GM18858 (cell line): Measurements from ENCODE around the gene CFTR.
A peak's percentile ranks its signal among the peaks of the same experiment; 100 is the strongest.
"Not testable (repeated sequence)": the region's sequence is repeated elsewhere in the genome, so short reads cannot be mapped to it uniquely, and the experiment has no call there.

Experiments used
- ATAC-seq: cut with Tn5 transposase; IDR thresholded peaks from one replicate; pipeline ENCODE4 v1.9.1; 2021; ENCODE audit not compliant: unreplicated experiment

CFTR gene

DNA sequence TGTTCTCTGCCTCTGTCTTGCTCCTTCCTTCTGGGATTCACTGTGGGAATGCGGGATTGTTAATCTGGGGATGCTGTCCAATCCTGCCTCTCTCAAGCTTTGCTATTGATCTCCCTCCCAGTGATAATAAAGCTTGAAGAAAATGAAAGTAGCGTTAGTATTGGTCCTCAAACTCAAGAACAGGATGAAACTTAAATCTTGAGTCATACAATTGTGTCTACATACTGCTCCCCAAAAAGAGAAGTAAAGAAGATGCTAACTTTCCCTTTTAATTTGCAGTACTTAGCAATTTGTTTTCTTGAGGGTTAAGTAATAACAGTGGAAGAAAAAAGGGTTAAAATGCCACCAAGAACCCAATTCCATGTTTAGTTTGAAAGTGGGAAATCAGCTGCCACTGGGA, 13.6 kb downstream of the CFTR start:
- no peak for ATAC-seq

DNA sequence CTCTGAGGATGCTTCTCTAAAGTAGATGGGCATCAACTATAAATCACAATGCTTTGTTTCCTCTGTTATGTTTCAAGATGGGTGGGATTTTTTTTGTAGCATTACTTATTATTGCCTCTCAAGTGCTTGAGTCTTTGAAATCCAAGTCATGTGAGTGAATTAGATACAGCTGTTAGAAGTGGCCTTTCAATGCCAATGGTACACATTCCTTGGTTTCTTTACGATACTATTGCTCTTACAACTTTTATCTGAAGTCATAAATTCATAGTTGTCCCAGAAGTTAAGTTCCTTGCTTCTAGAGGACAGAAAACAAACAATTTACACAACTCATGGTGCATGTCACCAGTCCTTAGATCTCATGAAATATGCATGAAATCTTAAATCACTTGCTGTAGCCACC, 15.5 kb downstream of the CFTR start:
- ATAC-seq: no peak

DNA sequence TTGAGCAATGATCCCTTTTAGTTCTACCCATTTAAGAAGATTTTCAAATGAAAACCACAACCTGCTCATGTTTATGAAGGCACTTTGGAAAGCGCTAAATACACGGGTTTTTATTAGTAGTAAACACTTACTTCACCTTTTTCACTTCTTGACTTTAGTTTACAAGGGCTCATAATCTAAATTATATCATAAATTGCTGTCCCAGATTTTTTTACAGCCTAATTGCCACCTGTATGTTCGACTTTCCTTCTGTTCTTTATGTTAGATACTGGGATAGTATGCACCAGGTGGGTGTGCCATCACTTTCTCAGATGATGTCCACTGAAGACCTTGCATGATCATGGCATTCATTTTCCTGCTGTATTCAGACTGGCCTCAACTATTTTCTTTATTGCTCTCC, 22.5 kb downstream of the CFTR start:
- ATAC-seq: no peak

DNA sequence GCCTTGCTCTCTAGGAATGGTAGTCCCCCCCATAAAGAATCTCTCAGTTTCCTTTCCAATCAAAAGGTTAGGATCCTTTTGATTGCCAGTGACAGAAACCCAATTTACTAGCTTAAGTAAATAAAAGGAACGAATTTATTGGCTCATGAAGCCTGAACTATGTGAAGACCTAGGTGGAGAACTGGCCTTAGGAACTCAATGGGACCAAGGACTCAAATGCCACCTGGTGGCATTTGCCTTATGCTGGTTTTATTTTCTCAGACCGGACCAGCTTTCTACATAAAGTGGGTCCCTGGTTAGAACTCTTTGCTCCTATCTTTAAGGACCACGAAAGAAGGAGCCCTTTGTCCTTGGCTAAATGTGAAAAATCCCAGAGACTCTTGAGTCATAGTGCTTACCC, 25.4 kb downstream of the CFTR start:
- ATAC-seq: no peak

DNA sequence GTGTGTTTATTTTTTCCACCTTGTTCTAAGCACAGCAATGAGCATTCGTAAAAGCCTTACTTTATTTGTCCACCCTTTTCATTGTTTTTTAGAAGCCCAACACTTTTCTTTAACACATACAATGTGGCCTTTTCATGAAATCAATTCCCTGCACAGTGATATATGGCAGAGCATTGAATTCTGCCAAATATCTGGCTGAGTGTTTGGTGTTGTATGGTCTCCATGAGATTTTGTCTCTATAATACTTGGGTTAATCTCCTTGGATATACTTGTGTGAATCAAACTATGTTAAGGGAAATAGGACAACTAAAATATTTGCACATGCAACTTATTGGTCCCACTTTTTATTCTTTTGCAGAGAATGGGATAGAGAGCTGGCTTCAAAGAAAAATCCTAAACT, 28.9 kb downstream of the CFTR start:
- no peak for ATAC-seq

DNA sequence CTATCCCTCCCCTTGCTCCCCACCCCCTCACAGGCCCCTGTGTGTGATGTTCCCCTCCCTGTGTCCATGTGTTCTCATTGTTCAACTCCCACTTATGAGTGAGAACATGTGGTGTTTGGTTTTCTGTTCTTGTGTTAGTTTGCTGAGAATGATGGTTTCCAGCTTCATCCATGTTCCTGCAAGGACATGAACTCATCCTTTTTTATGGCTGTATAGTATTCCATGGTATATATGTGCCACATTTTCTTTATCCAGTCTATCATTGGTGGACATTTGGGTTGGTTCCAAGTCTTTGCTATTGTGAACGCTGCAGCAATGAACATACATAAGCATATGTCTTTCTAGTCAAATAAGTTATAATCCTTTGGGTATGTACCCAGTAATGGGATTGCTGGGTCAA, 37.4 kb downstream of the CFTR start:
- ATAC-seq: not testable (repeated sequence)

DNA sequence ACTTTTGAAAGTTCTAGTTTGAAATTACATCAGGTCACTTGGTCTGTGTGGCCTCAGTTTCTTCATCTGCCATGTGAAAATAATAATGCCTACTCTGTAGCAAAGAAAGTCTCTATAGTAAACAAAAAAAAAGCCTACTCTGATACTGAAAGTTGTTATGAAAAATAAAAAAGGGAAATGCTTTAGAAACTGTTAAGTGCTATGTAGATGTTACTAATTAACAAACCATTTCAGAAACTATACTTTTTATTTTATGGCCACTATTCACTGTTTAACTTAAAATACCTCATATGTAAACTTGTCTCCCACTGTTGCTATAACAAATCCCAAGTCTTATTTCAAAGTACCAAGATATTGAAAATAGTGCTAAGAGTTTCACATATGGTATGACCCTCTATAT, 50.6 kb downstream of the CFTR start:
- ATAC-seq: no peak

DNA sequence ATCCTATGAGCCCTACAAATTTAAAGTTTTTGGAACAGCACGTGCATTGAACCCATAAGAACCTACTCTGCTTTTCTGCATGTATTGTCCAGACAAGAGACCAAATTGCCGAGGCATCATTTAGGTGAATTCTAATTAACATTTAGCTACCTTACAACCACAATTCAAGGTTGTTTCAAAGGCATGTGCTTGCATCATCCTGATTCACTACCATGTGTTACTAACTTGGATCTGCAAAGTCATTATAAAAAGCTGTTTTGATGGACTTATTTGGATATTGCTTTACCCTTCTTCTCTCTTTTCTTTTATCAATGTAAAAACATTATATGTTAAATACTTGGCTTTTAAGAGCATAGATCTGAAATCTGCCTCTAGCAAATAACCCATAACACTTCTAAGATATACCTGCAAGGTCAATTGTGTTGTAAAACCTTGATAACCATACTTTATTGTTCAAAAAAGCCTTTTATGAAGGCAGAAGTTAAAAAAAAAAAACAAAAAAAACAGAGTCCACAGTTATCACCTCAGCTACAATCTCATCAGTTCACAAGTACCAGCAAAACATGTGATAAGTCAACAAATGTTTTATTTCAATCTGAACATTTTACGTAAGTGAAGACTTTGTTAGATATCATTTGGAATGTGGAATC, 51.9 kb downstream of the CFTR start:
- ATAC-seq: no peak

DNA sequence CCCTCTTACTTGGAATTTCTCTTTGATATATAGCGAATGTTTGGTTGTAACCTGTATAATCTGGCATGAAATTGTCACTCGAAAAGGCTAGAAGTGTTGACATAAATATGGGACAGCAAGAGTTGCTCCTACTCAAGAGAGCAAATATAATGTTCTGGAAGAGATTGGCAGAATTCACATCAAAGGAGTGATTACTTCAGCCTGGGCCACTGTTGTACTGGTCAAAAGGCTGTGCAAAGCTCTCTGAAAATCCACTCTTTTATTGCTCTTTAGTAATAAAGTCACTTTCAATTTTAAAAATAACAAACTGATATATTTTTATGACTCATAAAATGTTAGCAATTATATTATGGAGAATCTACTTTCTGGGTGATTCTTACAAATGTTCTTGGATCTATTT, 58.2 kb downstream of the CFTR start:
- no peak for ATAC-seq

DNA sequence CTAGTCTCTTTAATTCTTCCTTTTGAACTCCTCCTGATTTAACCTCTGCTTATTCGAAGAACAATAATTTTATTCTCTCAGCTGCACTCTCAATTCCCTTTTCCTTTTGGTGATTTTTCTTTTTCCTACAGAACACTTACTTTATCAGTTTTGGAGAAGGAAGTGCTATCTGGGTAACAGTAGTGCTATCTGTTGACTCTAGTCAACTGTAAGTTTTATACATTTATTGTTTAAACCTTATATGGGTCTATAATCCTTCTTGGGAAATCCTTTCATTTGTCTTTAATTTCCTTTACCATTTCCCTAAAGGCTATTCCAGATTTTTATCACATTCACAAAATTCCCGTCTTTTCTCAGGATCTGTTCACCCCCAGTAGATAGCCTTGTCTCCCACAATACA, 64.2 kb downstream of the CFTR start:
- ATAC-seq: no peak

DNA sequence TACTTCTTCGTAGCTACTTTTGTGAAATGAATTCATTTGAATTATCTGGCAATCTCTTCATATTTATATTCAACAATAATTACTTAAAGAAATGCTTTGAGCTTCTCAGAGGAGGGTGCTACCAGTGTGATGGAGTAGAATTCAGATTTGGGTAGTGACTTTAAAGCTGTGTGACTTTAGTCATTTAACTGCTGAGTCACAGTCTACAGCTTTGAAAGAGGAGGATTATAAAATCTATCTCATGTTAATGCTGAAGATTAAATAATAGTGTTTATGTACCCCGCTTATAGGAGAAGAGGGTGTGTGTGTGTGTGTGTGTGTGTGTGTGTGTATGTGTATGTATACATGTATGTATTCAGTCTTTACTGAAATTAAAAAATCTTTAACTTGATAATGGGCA, 68.2 kb downstream of the CFTR start:
- ATAC-seq: no peak

DNA sequence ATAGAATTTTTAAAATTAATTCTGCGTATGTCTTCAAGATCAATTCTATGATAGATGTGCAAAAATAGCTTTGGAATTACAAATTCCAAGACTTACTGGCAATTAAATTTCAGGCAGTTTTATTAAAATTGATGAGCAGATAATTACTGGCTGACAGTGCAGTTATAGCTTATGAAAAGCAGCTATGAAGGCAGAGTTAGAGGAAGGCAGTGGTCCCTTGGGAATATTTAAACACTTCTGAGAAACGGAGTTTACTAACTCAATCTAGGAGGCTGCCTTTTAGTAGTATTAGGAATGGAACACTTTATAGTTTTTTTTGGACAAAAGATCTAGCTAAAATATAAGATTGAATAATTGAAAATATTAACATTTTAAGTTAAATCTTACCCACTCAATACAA, 70.8 kb downstream of the CFTR start:
- no peak for ATAC-seq

DNA sequence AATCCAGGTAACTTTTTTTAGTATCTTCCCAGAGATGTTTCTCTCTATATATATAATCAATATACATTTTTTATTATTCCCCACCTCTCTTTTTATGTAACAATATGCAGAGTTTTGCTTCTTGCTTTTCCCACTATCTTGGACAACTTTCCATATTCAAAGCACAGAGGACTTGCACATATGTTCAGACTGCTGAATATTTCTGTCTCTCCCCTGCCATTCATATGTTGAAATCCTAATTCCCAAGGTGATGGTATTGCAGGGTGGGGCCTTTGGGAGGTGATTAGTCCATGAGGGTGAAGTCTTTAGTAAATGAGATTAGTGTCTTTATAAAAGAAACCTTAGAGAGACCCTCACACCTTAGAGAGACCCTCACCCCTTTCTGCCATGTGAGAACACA, 72.8 kb downstream of the CFTR start:
- no peak for ATAC-seq

DNA sequence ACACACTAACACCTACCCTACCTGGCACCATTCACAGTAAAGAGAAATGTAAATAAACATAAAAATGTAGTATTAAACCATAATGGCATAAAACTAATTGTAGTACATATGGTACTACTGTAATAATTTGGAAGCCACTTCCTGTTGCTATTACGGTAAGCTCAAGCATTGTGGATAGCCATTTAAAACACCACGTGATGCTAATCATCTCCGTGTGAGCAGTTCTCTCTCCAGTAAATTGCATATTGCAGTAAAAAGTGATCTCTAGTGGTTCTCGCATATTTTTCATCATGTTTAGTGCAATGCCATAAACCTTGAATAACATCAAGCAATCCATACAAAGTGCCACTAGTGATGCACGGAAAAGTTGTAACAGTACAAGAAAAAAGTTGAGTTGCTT, 75.4 kb downstream of the CFTR start:
- no peak for ATAC-seq

DNA sequence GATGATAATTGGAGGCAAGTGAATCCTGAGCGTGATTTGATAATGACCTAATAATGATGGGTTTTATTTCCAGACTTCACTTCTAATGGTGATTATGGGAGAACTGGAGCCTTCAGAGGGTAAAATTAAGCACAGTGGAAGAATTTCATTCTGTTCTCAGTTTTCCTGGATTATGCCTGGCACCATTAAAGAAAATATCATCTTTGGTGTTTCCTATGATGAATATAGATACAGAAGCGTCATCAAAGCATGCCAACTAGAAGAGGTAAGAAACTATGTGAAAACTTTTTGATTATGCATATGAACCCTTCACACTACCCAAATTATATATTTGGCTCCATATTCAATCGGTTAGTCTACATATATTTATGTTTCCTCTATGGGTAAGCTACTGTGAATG, 79.6 kb downstream of the CFTR start:
- no peak for ATAC-seq

DNA sequence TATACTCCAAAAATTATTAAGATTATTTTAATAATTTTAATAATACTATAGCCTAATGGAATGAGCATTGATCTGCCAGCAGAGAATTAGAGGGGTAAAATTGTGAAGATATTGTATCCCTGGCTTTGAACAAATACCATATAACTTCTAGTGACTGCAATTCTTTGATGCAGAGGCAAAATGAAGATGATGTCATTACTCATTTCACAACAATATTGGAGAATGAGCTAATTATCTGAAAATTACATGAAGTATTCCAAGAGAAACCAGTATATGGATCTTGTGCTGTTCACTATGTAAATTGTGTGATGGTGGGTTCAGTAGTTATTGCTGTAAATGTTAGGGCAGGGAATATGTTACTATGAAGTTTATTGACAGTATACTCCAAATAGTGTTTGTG, 80.2 kb downstream of the CFTR start:
- ATAC-seq: no peak

DNA sequence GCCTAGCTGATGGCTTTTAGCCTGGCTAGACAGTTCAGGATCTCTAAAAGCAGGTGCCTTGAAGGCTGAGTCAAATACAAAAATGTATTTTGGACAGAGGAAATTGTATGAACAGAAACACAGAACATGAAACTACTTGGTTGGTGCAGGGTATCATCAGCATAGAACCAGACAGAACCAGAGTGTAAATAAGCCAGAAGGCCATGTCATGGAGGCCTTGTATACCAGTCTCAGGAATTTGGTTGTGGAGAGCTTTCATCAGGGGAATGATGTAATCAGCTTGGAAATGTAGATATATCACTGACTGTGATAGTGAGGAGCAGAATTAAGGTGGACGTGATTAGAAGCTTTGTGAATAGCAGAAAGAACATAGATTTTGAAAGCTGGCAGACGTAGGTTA, 82.9 kb downstream of the CFTR start:
- ATAC-seq: no peak

DNA sequence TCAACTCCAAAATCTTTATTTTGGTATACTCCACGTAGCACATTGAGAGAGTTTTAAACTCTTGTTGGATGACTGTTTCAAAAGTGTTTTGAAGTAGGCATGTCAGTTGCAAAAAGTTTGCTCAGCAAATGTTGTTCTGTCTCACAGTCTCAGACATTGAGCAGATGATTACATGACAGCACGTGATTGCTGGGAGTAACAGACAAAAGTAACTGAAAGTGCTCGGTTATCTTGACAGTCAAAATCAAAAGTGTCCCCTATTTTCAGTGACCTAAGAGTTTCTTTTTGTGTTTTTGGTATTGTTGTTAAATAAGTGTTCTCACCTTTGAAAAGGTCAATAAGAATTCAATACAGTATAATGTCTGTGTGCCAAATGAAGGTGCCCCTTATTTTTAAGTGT, 84.3 kb downstream of the CFTR start:
- peak; percentile 41 for ATAC-seq

DNA sequence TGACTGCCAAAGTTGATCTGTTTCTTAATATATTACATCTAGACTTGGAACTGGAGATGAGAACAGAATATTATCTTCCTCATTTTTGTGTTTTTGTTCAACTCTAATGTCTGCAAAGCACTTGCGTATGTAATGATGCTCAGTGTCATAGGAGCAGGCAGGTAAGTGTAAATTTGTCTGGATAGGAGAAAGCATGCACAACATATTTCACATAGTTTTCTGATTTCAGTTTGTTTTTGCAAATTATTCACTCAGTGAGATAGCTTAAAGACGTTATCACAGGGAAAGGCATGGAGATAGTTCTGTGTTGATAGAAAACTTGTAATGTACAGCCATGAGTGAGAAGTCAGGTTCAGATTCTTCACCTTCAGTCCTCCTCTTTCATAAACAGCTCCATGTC, 84.8 kb downstream of the CFTR start:
- ATAC-seq: no peak

DNA sequence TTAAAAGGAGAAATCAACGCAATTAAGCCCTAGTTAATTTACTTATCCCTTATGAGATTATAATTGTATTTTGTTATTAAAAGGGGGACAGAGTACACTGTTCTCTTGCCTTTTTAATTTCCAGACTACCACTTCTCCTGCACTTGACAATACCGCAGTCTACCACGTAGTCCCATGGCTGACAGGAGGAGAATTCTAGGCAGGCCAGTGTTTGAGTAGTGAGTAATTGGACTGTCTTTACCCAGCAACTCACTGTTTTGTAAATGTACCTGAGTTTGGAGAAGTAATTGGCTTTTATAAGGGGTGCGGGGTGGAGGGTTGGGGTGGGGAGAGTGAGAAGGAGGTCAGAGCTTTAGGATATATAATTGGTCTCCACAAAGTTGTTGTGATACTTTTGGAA, 85.4 kb downstream of the CFTR start:
- no peak for ATAC-seq

DNA sequence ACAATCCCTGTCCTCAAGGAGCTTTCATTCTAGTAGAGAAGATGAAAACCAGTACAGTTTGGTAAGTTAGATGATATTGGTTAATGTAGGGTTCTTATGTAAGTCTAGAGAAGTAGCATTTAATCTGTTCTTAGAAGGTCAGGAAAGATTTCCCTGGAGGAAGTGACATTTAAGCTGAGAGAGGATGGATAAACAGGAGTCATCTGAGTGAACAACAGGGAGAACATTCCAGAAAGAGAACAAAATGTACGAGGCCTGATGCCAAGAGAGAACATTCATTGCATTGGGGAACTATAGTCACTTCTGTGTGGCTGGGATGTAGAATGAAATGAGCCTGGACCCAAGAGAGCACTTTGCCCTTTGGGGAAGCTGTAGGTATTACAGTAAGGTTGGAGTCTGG, 88.0 kb downstream of the CFTR start:
- ATAC-seq: no peak

DNA sequence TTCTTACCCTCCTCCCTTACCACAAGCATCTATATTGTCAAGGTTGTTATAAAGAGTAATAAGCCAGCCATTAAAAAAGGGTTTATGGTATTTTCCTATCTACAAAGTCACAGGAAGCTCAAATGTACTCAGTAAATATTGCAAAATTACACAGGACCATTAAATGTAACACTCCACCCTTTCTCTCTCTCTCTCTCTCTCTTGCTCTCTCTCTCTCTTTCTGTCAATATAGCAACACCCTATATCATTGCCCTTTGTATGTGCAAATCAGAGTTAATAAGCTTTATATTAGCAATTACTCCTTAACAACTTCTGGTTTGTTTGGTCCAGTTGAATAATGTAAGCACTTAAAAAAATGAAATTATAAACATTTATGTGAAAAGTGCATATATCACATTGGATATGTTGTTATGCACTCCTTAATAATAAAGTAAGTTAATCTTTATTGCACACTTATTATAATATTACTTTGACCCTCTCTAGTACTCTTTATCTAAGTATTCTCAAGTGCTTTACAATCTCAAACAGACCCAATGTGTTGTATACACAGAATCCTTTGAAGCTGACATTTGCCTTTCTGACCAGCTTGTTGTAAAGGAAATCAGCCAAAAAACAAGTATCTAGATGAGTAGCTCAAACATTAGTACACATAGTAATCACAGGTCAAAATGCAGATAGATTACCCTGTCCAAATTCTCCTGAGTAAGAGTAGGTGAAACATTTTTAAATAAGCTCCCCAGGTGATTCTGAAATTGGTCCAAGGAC, 93.2 kb downstream of the CFTR start:
- ATAC-seq: no peak

DNA sequence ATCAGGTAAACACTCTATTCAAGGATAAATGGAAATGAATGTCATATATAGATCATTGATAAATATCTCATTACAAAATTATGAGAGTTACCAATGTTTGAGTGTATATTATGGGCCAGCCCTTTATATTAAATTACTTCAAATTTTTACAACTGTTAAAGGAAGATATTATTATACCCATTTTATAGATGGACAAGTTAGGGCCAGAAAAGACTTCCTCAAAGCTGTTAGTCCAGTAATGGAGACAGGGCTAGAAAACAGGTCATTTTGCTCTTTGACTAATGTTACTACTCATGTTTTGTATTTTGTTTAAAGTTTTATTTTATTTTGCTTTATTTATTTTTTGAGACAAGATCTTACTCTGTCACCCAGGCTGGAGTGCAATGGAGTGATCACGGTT, 101.6 kb downstream of the CFTR start:
- no peak for ATAC-seq
